ENCODE results near the gene ZNF784.

ZNF784 gene

GRCh38 chr19:55624109-55625003 is at the start of gene ZNF784:
Gene ZNF784, minus strand, starts transcription at chr19:55624566. Its CDS starts 5 bp downstream, at chr19:55624561.
- Histone ChIP-seq H4K20me1 (ENCODE audit: insufficient read depth, low read length) (no peaks in the 10 kb centered on the region), H2AFZ (ENCODE audit: low read depth, low read length) (peak within 1 kb of the TSS; percentile 99), H3K4me1 (ENCODE audit: insufficient read depth, low read length) (peaks cover 28% of the 10 kb centered on the region), H3K27me3 (ENCODE audit: insufficient read depth, low read length, poor library complexity) (no peaks in the 10 kb centered on the region), H3K9me3 (ENCODE audit: insufficient read depth, low read length, severe bottlenecking) (no peaks in the 10 kb centered on the region), H3K9ac (ENCODE audit: low read depth, low read length) (peak within 1 kb of the TSS; percentile 61), H3K36me3 (ENCODE audit: insufficient read depth, low read length) (peaks cover 8% of the 10 kb centered on the region), H3K4me3 (ENCODE audit: low read depth in 1 of 2, low read length in 2 of 2) (peak within 1 kb of the TSS; percentile 25 to 79; a peak in 3 of 4 replicates), H3K79me2 (ENCODE audit: insufficient read depth, low read length) (no peaks in the 10 kb centered on the region), H3K27ac (ENCODE audit: low read length) (peak within 1 kb of the TSS; percentile 89), H3K4me2 (ENCODE audit: insufficient read depth, low read length) (peak within 1 kb of the TSS; percentile 98)
- peak; percentile 92 for DNase-seq
- ATAC-seq (ENCODE audit: insufficient read depth, low read depth), result peak; percentile 82
- TF ChIP-seq EZH2 (IDR thresholded peaks at IDR 0.05; ENCODE audit: borderline replicate concordance, low read depth, low read length, severe bottlenecking) (no peak), CTCF (IDR thresholded peaks at IDR 0.05; ENCODE audit: borderline replicate concordance, extremely low read depth, low read length, poor library complexity, severe bottlenecking) (no peak)

GRCh38 chr19:55673889-55674288 is 49.5 kb upstream of the ZNF784 start:
- Histone ChIP-seq H4K20me1 (ENCODE audit: insufficient read depth, low read length) (peaks cover 75% of the 10 kb centered on the region), H3K27ac (ENCODE audit: low read length) (no peak overlapping the region; the same call in 1 of the 2 replicates), H3K9me3 (ENCODE audit: insufficient read depth, low read length, severe bottlenecking) (no peaks in the 10 kb centered on the region), H3K27me3 (ENCODE audit: insufficient read depth, low read length, poor library complexity) (no peaks in the 10 kb centered on the region), H3K9ac (ENCODE audit: low read depth, low read length) (no peak overlapping the region), H3K4me3 (ENCODE audit: low read depth in 1 of 2, low read length in 2 of 2) (no peak overlapping the region), H3K4me1 (ENCODE audit: insufficient read depth, low read length) (peaks cover 64% of the 10 kb centered on the region), H3K4me2 (ENCODE audit: insufficient read depth, low read length) (peak overlapping the region; percentile 94; the same call in 1 of the 2 replicates), H3K36me3 (ENCODE audit: insufficient read depth, low read length) (peaks cover 69% of the 10 kb centered on the region), H2AFZ (ENCODE audit: low read depth, low read length) (no peak overlapping the region), H3K79me2 (ENCODE audit: insufficient read depth, low read length) (peaks cover 87% of the 10 kb centered on the region)
- ATAC-seq (ENCODE audit: insufficient read depth, low read depth) (no peak), DNase-seq (no peak)
- no peak for TF ChIP-seq EZH2 (IDR thresholded peaks at IDR 0.05; ENCODE audit: borderline replicate concordance, low read depth, low read length, severe bottlenecking)
- no peak for TF ChIP-seq CTCF (IDR thresholded peaks at IDR 0.05; ENCODE audit: borderline replicate concordance, extremely low read depth, low read length, poor library complexity, severe bottlenecking)

GRCh38 chr19:55673465-55673864 is 49.1 kb upstream of the ZNF784 start:
- H4K20me1 ChIP-seq (ENCODE audit: insufficient read depth, low read length), result peaks cover 75% of the 10 kb centered on the region

More at GRCh38 chr19:55673465-55673864, 49.1 kb upstream of the ZNF784 start:
- Histone ChIP-seq H3K4me2 (ENCODE audit: insufficient read depth, low read length) (peak overlapping the region; percentile 41; the same call in 1 of the 2 replicates), H3K9ac (ENCODE audit: low read depth, low read length) (no peak overlapping the region), H3K36me3 (ENCODE audit: insufficient read depth, low read length) (peaks cover 69% of the 10 kb centered on the region), H3K9me3 (ENCODE audit: insufficient read depth, low read length, severe bottlenecking) (no peaks in the 10 kb centered on the region), H3K4me3 (ENCODE audit: low read depth in 1 of 2, low read length in 2 of 2) (no peak overlapping the region), H3K4me1 (ENCODE audit: insufficient read depth, low read length) (peaks cover 64% of the 10 kb centered on the region), H3K79me2 (ENCODE audit: insufficient read depth, low read length) (peaks cover 87% of the 10 kb centered on the region), H3K27me3 (ENCODE audit: insufficient read depth, low read length, poor library complexity) (no peaks in the 10 kb centered on the region), H3K27ac (ENCODE audit: low read length) (no peak overlapping the region; the same call in 1 of the 2 replicates), H2AFZ (ENCODE audit: low read depth, low read length) (no peak overlapping the region)
- ATAC-seq (ENCODE audit: insufficient read depth, low read depth) (no peak), DNase-seq (no peak)
- TF ChIP-seq CTCF (IDR thresholded peaks at IDR 0.05; ENCODE audit: borderline replicate concordance, extremely low read depth, low read length, poor library complexity, severe bottlenecking) (no peak), EZH2 (IDR thresholded peaks at IDR 0.05; ENCODE audit: borderline replicate concordance, low read depth, low read length, severe bottlenecking) (no peak)
